ENCODE results near the gene TIMM13. TPM values are rescaled to one million over a fixed set of nuclear protein-coding genes. Genes with fewer than 3 reads are reported as not detected.
"Not testable (repeated sequence)": the region's sequence is repeated elsewhere in the genome, so short reads cannot be mapped to it uniquely, and the experiment has no call there.

Gene TIMM13
- total RNA-seq, 1 donor, result 24.2 TPM

- no peak overlapping the region for H3K4me3 ChIP-seq (ENCODE audit: low read depth, low read length)
- DNase-seq (ENCODE audit: low read depth), result no peak
- TF ChIP-seq CTCF (IDR thresholded peaks at IDR 0.05; ENCODE audit: insufficient read depth, low read depth, low read length), result no peak
Measured at GRCh38 chr19:2460245-2460644, 32.9 kb upstream of the TIMM13 start.

GRCh38 chr19:2458776-2459175 lies 31.4 kb upstream of the TIMM13 start:
- H3K4me3 ChIP-seq (ENCODE audit: low read depth, low read length); DNase-seq (ENCODE audit: low read depth): not testable (repeated sequence)

- DNase-seq (ENCODE audit: low read depth), result no peak
- no peak overlapping the region for H3K4me3 ChIP-seq (ENCODE audit: low read depth, low read length)
- TF ChIP-seq CTCF (IDR thresholded peaks at IDR 0.05; ENCODE audit: insufficient read depth, low read depth, low read length), result no peak
Measured at GRCh38 chr19:2458054-2458453, 30.7 kb upstream of the TIMM13 start.

GRCh38 chr19:2457394-2458037 lies 30.1 kb upstream of the TIMM13 start:
- no peak for TF ChIP-seq CTCF (IDR thresholded peaks at IDR 0.05; ENCODE audit: insufficient read depth, low read depth, low read length)
- peak overlapping the region; percentile 52 for H3K4me3 ChIP-seq (ENCODE audit: low read depth, low read length)
- DNase-seq (ENCODE audit: low read depth), result no peak

GRCh38 chr19:2455851-2456570 lies 28.6 kb upstream of the TIMM13 start:
- TF ChIP-seq CTCF (IDR thresholded peaks at IDR 0.05; ENCODE audit: insufficient read depth, low read depth, low read length), result no peak
- H3K4me3 ChIP-seq (ENCODE audit: low read depth, low read length), result peak overlapping the region; percentile 93
- DNase-seq (ENCODE audit: low read depth), result no peak

GRCh38 chr19:2454962-2455850 lies 27.8 kb upstream of the TIMM13 start:
- H3K4me3 ChIP-seq (ENCODE audit: low read depth, low read length), result peak overlapping the region; percentile 93
- DNase-seq (ENCODE audit: low read depth), result no peak
- no peak for TF ChIP-seq CTCF (IDR thresholded peaks at IDR 0.05; ENCODE audit: insufficient read depth, low read depth, low read length)
